ENCODE measurements around the gene VPS16. TPM values are rescaled to one million over a fixed set of nuclear protein-coding genes. Genes with fewer than 3 reads are reported as not detected.

The VPS16 gene
- total RNA-seq, 6 donors from 2014 or later, result 22.6 to 53.4 (median 38.2) TPM

GRCh38 chr20:2795451-2795850 is 45.1 kb upstream of the VPS16 start:
- DNase-seq (peak in 1 of 2 donors; percentile 68), ATAC-seq (ENCODE audit: low FRiP score in 2 of 2) (no peak)
- Histone ChIP-seq H3K9me3 (no peaks in the 10 kb centered on the region), H3K27me3 (peaks cover 0 to 16% (median 6%) of the 10 kb centered on the region in 4 donors), H3K36me3 (no peaks in the 10 kb centered on the region), H3K4me3 (no peak overlapping the region), H3K27ac (no peak overlapping the region), H3K4me1 (peaks cover 6 to 11% (median 11%) of the 10 kb centered on the region in 4 donors)
- 81% methylated on average over 24 of the region's 24 CpGs; no CpG with 5 or more reads in 1 of the 2 donors for WGBS, 2 donors
- TF ChIP-seq EP300 (IDR thresholded peaks at IDR 0.05), result no peak
- TF ChIP-seq POLR2A (IDR thresholded peaks at IDR 0.05), result no peak
- TF ChIP-seq POLR2AphosphoS5 (IDR thresholded peaks at IDR 0.05), result no peak
- no peak for TF ChIP-seq CTCF (IDR thresholded peaks at IDR 0.05)

GRCh38 chr20:2796011-2796660 is 44.4 kb upstream of the VPS16 start:
- peak in 1 of 2 donors; percentile 60 for DNase-seq
- H3K9me3 ChIP-seq, result no peaks in the 10 kb centered on the region
- H3K4me3 ChIP-seq, result no peak overlapping the region
- H3K36me3 ChIP-seq, result no peaks in the 10 kb centered on the region
- peaks cover 12 to 18% (median 17%) of the 10 kb centered on the region in 4 donors for H3K4me1 ChIP-seq
- H3K27ac ChIP-seq, result no peak overlapping the region
- WGBS, 2 donors, result 92 to 96% methylated on average over 9 to 20 of the region's 20 CpGs
- TF ChIP-seq POLR2A (IDR thresholded peaks at IDR 0.05) (no peak), CTCF (IDR thresholded peaks at IDR 0.05) (no peak), POLR2AphosphoS5 (IDR thresholded peaks at IDR 0.05) (no peak), EP300 (IDR thresholded peaks at IDR 0.05) (no peak)
- H3K27me3 ChIP-seq, result peaks cover 0 to 23% (median 9%) of the 10 kb centered on the region in 4 donors
- no peak for ATAC-seq (ENCODE audit: low FRiP score in 2 of 2)

- Histone ChIP-seq H3K27me3 (peaks cover 0 to 27% (median 9%) of the 10 kb centered on the region in 4 donors), H3K9me3 (no peaks in the 10 kb centered on the region), H3K36me3 (no peaks in the 10 kb centered on the region), H3K4me3 (no peak overlapping the region), H3K27ac (no peak overlapping the region), H3K4me1 (peaks cover 14 to 21% (median 18%) of the 10 kb centered on the region in 4 donors)
- WGBS, 2 donors, result 83 to 84% methylated on average over 13 to 16 of the region's 16 CpGs
- DNase-seq, result peak in 1 of 2 donors; percentile 45
- ATAC-seq (ENCODE audit: low FRiP score in 2 of 2), result no peak
- TF ChIP-seq POLR2A (IDR thresholded peaks at IDR 0.05) (no peak), CTCF (IDR thresholded peaks at IDR 0.05) (no peak), EP300 (IDR thresholded peaks at IDR 0.05) (no peak), POLR2AphosphoS5 (IDR thresholded peaks at IDR 0.05) (no peak)
Measured at GRCh38 chr20:2797136-2797983, 43.2 kb upstream of the VPS16 start.

GRCh38 chr20:2798095-2798805 is 42.3 kb upstream of the VPS16 start:
- ATAC-seq (ENCODE audit: low FRiP score in 2 of 2), result no peak
- Histone ChIP-seq H3K4me1 (peaks cover 14 to 21% (median 18%) of the 10 kb centered on the region in 4 donors), H3K27me3 (peaks cover 0 to 27% (median 9%) of the 10 kb centered on the region in 4 donors), H3K9me3 (no peaks in the 10 kb centered on the region), H3K27ac (no peak overlapping the region), H3K36me3 (no peaks in the 10 kb centered on the region), H3K4me3 (no peak overlapping the region)
- no peak for TF ChIP-seq CTCF (IDR thresholded peaks at IDR 0.05)
- TF ChIP-seq EP300 (IDR thresholded peaks at IDR 0.05), result no peak
- TF ChIP-seq POLR2AphosphoS5 (IDR thresholded peaks at IDR 0.05), result no peak
- no peak for TF ChIP-seq POLR2A (IDR thresholded peaks at IDR 0.05)
- DNase-seq, result peak in 1 of 2 donors; percentile 57
- WGBS, 2 donors, result 90 to 92% methylated on average over 16 to 19 of the region's 19 CpGs
